B cell (primary cell): ENCODE results near the gene PPIL1.

ENCODE experiments used
- CTCF ChIP-seq: fragments of 200-600 bp; IDR thresholded peaks from one replicate; pipeline ENCODE4 v1.8.0; 2022; ENCODE audit warnings: antibody characterized with exemption, mild to moderate bottlenecking
- EZH2 ChIP-seq: IDR thresholded peaks from 2 replicates; pipeline ENCODE4 v1.6.1; 2012; ENCODE audit warnings: borderline replicate concordance, low read depth, mild to moderate bottlenecking, moderate library complexity, low read length; ENCODE audit not compliant: insufficient read depth, poor library complexity, severe bottlenecking

GRCh38 chr6:36847152-36847551 lies 27.5 kb downstream of the PPIL1 start:
- no peak for TF ChIP-seq CTCF
- TF ChIP-seq EZH2, result no peak
